ENCODE data around the gene BIN2.
A peak's percentile ranks its signal among the peaks of the same experiment; 100 is the strongest.
"Not testable (repeated sequence)": the region's sequence is repeated elsewhere in the genome, so short reads cannot be mapped to it uniquely, and the experiment has no call there.

The BIN2 gene

GRCh38 chr12:51345681-51346080 is 21.7 kb upstream of the BIN2 start:
- no peak for DNase-seq

- no peak for DNase-seq
Observed at GRCh38 chr12:51343201-51343600, 19.2 kb upstream of the BIN2 start.

GRCh38 chr12:51342416-51342815 is 18.4 kb upstream of the BIN2 start:
- DNase-seq = no peak

- peak; percentile 92 for DNase-seq
Observed at GRCh38 chr12:51341251-51342007, 17.5 kb upstream of the BIN2 start.

GRCh38 chr12:51339750-51340149 is 15.8 kb upstream of the BIN2 start:
- no peak for DNase-seq

- not testable (repeated sequence) for DNase-seq
Observed at GRCh38 chr12:51337336-51337735, 13.4 kb upstream of the BIN2 start.

- DNase-seq = no peak
Observed at GRCh38 chr12:51335931-51336330, 12.0 kb upstream of the BIN2 start.

GRCh38 chr12:51334764-51335163 is 10.8 kb upstream of the BIN2 start:
- DNase-seq = no peak

GRCh38 chr12:51333536-51333935 is 9.6 kb upstream of the BIN2 start:
- peak; percentile 10 for DNase-seq

- DNase-seq = no peak
Observed at GRCh38 chr12:51330186-51330585, 6.2 kb upstream of the BIN2 start.

GRCh38 chr12:51329742-51330141 is 5.8 kb upstream of the BIN2 start:
- no peak for DNase-seq

- no peak for DNase-seq
Observed at GRCh38 chr12:51328587-51328986, 4.6 kb upstream of the BIN2 start.

GRCh38 chr12:51326698-51327439 is 2.9 kb upstream of the BIN2 start:
- no peak for DNase-seq

GRCh38 chr12:51324953-51325352 is 979 bp upstream of the BIN2 start:
- no peak for DNase-seq

- DNase-seq = no peak
Observed at GRCh38 chr12:51323317-51323960, 535 bp downstream of the BIN2 start.

GRCh38 chr12:51322452-51322851 is 1.5 kb downstream of the BIN2 start:
- DNase-seq = no peak

GRCh38 chr12:51321882-51322281 is 2.1 kb downstream of the BIN2 start:
- DNase-seq = no peak

GRCh38 chr12:51320695-51321320 is 3.2 kb downstream of the BIN2 start:
- peak; percentile 58 for DNase-seq

- DNase-seq = no peak
Observed at GRCh38 chr12:51320311-51320694, 3.7 kb downstream of the BIN2 start.

- DNase-seq = no peak
Observed at GRCh38 chr12:51318846-51319599, 5.0 kb downstream of the BIN2 start.

GRCh38 chr12:51318057-51318806 is 5.7 kb downstream of the BIN2 start:
- DNase-seq = not testable (repeated sequence)

- no peak for DNase-seq
Observed at GRCh38 chr12:51311389-51311788, 12.6 kb downstream of the BIN2 start.

Measured in eye (tissue), 1 donor.